ENCODE results near the gene SLC2A9. TPM values are rescaled to one million over a fixed set of nuclear protein-coding genes. Genes with fewer than 3 reads are reported as not detected.

Gene SLC2A9
- total RNA-seq, 4 donors from 2014 or later: 0.19 to 0.89 (median 0.62) TPM

DNA sequence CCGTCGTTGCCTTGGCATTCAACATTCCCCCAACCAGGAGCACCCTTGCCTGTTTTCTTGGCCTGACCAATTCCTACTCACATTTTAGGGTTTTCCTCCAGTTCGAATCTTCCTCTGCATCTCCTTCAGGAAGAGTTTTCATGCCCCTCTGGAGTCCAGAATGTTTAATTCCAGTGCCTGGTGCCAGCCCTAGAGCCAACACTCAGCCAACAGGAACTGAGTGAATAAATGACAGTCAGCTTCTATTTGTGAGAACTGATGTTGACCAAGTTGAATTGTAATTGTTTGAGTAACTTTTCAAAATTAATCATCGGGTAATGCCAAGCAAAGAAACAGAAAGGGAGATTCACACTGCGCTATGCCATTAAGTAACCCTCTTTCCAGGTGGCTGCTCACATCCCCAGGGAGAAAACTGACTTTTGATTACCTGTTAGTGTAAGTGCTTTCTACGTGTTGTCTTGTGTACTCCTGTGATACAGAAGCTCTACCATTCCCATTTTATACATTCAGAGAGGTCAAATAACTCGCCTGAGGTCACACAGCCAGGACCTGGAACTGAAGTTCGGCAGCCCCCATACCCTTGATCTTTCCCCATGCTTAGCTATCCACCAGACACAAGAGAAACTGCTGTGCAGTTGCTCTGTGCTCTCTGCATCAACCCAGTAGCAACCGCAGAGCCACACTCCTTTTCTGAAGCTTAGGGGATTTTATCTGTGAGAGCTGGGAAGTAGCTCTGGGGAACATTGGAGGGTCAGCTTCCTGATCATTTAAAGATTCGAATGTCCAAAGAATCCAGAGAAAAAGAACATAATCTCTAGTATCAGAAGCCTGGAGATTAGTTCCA lies 19.0 kb upstream of the SLC2A9 start:
- no peaks in the 10 kb centered on the region for H3K36me3 ChIP-seq
- in situ Hi-C loops (cut with MboI; ENCODE audit: low sequenced_read_pairs in 4 of 4) (no loop called here), intact Hi-C loops (cut with DNase I; ENCODE audit: low total_unique reads) (no loop called here)
- ATAC-seq (no peak), DNase-seq (no peak)
- TF ChIP-seq, protein P1, sequence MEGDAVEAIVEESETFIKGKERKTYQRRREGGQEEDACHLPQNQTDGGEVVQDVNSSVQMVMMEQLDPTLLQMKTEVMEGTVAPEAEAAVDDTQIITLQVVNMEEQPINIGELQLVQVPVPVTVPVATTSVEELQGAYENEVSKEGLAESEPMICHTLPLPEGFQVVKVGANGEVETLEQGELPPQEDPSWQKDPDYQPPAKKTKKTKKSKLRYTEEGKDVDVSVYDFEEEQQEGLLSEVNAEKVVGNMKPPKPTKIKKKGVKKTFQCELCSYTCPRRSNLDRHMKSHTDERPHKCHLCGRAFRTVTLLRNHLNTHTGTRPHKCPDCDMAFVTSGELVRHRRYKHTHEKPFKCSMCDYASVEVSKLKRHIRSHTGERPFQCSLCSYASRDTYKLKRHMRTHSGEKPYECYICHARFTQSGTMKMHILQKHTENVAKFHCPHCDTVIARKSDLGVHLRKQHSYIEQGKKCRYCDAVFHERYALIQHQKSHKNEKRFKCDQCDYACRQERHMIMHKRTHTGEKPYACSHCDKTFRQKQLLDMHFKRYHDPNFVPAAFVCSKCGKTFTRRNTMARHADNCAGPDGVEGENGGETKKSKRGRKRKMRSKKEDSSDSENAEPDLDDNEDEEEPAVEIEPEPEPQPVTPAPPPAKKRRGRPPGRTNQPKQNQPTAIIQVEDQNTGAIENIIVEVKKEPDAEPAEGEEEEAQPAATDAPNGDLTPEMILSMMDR (IDR thresholded peaks at IDR 0.05 in 4 of 5, conservative IDR thresholded peaks at IDR 0.05 in 1 of 5): no peak
- TF ChIP-seq POLR2A (IDR thresholded peaks at IDR 0.05): no peak
- H3K27ac ChIP-seq: no peak overlapping the region
- no peak overlapping the region for H3K4me3 ChIP-seq
- no peaks in the 10 kb centered on the region for H3K9me3 ChIP-seq
- peaks cover 10 to 15% of the 10 kb centered on the region in 2 donors for H3K4me1 ChIP-seq
- no peaks in the 10 kb centered on the region for H3K27me3 ChIP-seq

DNA sequence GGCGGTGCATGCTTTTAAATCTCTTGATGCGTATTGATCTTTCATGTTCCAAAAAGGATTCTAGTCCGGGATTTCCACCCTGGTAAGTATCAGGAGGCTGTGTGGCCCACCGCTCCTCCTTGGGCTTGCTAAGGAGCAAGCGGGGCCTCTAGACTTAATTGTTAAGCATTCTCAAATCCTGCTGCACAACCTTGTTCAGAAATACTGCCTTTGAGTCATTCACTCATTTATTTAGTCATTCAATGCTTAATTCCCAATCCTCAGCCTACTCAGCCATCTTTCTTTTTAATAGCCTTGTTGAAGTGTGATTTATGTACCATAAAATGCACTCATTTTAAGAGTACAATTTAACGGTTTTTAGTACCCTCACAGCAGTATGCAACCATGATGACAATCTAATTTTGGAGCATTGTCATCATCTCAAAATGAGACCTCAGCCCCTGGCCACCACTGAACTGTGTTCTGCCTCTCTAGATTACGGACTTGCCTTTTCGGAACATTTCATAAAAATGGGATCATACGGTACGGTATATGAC lies 15.6 kb upstream of the SLC2A9 start:
- no peaks in the 10 kb centered on the region for H3K9me3 ChIP-seq
- peaks cover 30 to 43% of the 10 kb centered on the region in 2 donors for H3K4me1 ChIP-seq
- DNase-seq (no peak), ATAC-seq (no peak)
- in situ Hi-C loops (cut with MboI; ENCODE audit: low sequenced_read_pairs in 4 of 4) (no loop called here), intact Hi-C loops (cut with DNase I; ENCODE audit: low total_unique reads) (no loop called here)
- H3K4me3 ChIP-seq: no peak overlapping the region
- no peaks in the 10 kb centered on the region for H3K27me3 ChIP-seq
- no peak overlapping the region for H3K27ac ChIP-seq
- TF ChIP-seq POLR2A (IDR thresholded peaks at IDR 0.05): no peak
- TF ChIP-seq, protein P1 (IDR thresholded peaks at IDR 0.05 in 4 of 5, conservative IDR thresholded peaks at IDR 0.05 in 1 of 5): no peak
- H3K36me3 ChIP-seq: no peaks in the 10 kb centered on the region

DNA sequence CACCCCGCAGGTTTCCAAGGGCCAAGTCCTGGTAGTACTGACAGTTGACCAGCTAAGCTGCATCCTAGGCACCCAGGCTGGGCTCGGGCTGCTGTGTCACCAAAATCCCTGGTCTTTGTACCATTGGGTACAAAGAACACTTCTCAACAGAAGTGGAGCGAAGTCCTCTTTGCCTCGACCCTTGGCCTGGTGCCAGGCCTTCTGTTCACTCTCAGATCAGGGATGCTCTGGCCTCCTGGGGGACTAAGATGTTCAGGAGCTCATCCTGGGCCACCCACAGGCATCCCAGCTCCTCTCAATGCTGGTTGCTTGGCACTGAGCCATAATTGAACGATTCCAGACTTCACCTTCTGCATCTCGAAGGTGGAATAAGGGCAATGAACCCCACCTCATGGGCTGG lies 13.8 kb upstream of the SLC2A9 start:
- Histone ChIP-seq H3K27me3 (no peaks in the 10 kb centered on the region), H3K4me3 (no peak overlapping the region), H3K4me1 (peaks cover 35 to 44% of the 10 kb centered on the region in 2 donors), H3K9me3 (no peaks in the 10 kb centered on the region), H3K27ac (no peak overlapping the region), H3K36me3 (no peaks in the 10 kb centered on the region)
- in situ Hi-C loops (cut with MboI; ENCODE audit: low sequenced_read_pairs in 4 of 4) (no loop called here), intact Hi-C loops (cut with DNase I; ENCODE audit: low total_unique reads) (no loop called here)
- ATAC-seq (no peak), DNase-seq (no peak)
- no peak for TF ChIP-seq POLR2A (IDR thresholded peaks at IDR 0.05)
- TF ChIP-seq, protein P1 (IDR thresholded peaks at IDR 0.05 in 4 of 5, conservative IDR thresholded peaks at IDR 0.05 in 1 of 5): no peak

DNA sequence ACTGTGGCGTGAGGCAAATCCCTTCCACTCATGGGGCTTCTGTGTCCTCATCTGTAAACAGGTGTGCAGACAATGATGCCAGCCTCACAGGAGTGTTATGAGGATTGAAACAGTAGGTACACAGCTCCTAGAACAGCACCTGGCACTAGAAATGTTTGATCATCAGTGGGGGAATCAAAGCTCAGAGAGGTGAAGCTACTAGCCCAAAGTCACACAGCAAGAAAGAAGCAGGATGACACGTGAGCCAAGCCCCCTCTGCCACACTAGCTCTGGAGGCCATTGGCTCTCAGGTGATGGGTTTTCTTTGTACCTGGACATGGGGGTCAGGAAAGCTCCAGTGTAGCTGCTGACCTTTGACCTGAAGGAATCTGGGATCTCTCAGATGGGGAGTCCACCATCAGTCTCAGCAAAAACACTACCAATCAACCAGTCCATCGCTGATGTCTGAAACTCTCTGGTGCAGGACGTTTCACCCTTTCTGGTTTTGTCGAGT lies 13.4 kb upstream of the SLC2A9 start:
- Histone ChIP-seq H3K36me3 (no peaks in the 10 kb centered on the region), H3K27me3 (no peaks in the 10 kb centered on the region), H3K27ac (no peak overlapping the region), H3K4me3 (no peak overlapping the region), H3K9me3 (no peaks in the 10 kb centered on the region), H3K4me1 (peaks cover 39 to 48% of the 10 kb centered on the region in 2 donors)
- intact Hi-C loops (cut with DNase I; ENCODE audit: low total_unique reads): no loop called here
- ATAC-seq: no peak
- DNase-seq: peak in 1 of 2 donors; percentile 4
- in situ Hi-C loops (cut with MboI; ENCODE audit: low sequenced_read_pairs in 4 of 4): no loop called here
- TF ChIP-seq, protein P1 (IDR thresholded peaks at IDR 0.05 in 4 of 5, conservative IDR thresholded peaks at IDR 0.05 in 1 of 5): no peak
- no peak for TF ChIP-seq POLR2A (IDR thresholded peaks at IDR 0.05)

Data from gastrocnemius medialis (tissue), 4 donors.